A549 (cell line): ENCODE measurements around the gene HAX1.

Source experiments
- BCL3 ChIP-seq: fragments of >200 bp; sonication (Bioruptor Twin); formaldehyde crosslinking; IDR thresholded peaks from 3 replicates; pipeline ENCODE4 v1.6.1; 2016
- CHD4 ChIP-seq: fragments of 200-600 bp; sonication (generic); IDR thresholded peaks from 2 replicates; pipeline ENCODE4 v1.6.1; 2016; ENCODE audit warnings: antibody characterized with exemption, mild to moderate bottlenecking, borderline replicate concordance
- EP300 ChIP-seq, 2 experiments: fragments of >200 bp; sonication (Bioruptor Twin); formaldehyde crosslinking; IDR thresholded peaks; 2 replicates in 1 of 2; 3 replicates in 1 of 2; pipeline ENCODE4 v1.6.1; 2016 to 2017
- FOSL2 ChIP-seq, 2 experiments: fragments of 450-650 bp in 1 of 2; fragments of >200 bp in 1 of 2; sonication (Bioruptor Twin) in 1 of 2; formaldehyde crosslinking; IDR thresholded peaks; 2 replicates each; pipeline versions ENCODE4 v1.5.0 to v1.6.1; 2016 to 2020; ENCODE audit warnings: mild to moderate bottlenecking in 1 of 2, moderate library complexity in 1 of 2
- HMGXB4 ChIP-seq: fragments of 250-450 bp; sonication (Bioruptor Pico); IDR thresholded peaks from 2 replicates; pipeline ENCODE4 v1.5.0; 2021; ENCODE audit warnings: mild to moderate bottlenecking, moderate library complexity, borderline replicate concordance
- HOXA7 ChIP-seq: fragments of 250-450 bp; sonication (Bioruptor Pico); IDR thresholded peaks from 2 replicates; pipeline ENCODE4 v1.5.0; 2020; ENCODE audit warnings: mild to moderate bottlenecking, moderate library complexity
- POLR2A ChIP-seq: IDR thresholded peaks from 2 replicates; pipeline ENCODE4 v1.6.1; 2012; ENCODE audit warnings: mild to moderate bottlenecking, low read length
- POLR2AphosphoS2 ChIP-seq: conservative IDR thresholded peaks from 2 replicates; pipeline ENCODE4 v1.6.1; 2012; ENCODE audit warnings: low read length, improper control_type of control experiment, inconsistent platforms
- RAD21 ChIP-seq, 2 experiments: fragments of >200 bp in 1 of 2; sonication (Bioruptor Twin) in 1 of 2; formaldehyde crosslinking in 1 of 2; IDR thresholded peaks in 1 of 2; conservative IDR thresholded peaks in 1 of 2; 2 replicates in 1 of 2; 3 replicates in 1 of 2; pipeline ENCODE4 v1.6.1; 2012 to 2018; ENCODE audit warnings: inconsistent platforms in 1 of 2
- RNF2 ChIP-seq: fragments of 200-600 bp; sonication (generic); IDR thresholded peaks from 2 replicates; pipeline ENCODE4 v1.6.1; 2016; ENCODE audit warnings: low read depth, mild to moderate bottlenecking, antibody characterized with exemption, moderate library complexity, borderline replicate concordance
- SMC3 ChIP-seq: fragments of >200 bp; sonication (Bioruptor Twin); formaldehyde crosslinking; IDR thresholded peaks from 3 replicates; pipeline ENCODE4 v1.6.1; 2018; ENCODE audit warnings: inconsistent platforms
- TF ChIP-seq, protein P1 (sequence below): fragments of >200 bp; sonication (Bioruptor Twin); formaldehyde crosslinking; IDR thresholded peaks from 3 replicates; pipeline ENCODE4 v1.5.1; 2016
- TF ChIP-seq, protein P2 (sequence below): IDR thresholded peaks from 2 replicates; pipeline ENCODE4 v1.6.1; 2012
- TF ChIP-seq, protein P3 (sequence below): fragments of 200-600 bp; sonication (generic); IDR thresholded peaks from 2 replicates; pipeline ENCODE4 v1.6.1; 2016; ENCODE audit warnings: antibody characterized with exemption, mild to moderate bottlenecking, moderate library complexity

DNA sequence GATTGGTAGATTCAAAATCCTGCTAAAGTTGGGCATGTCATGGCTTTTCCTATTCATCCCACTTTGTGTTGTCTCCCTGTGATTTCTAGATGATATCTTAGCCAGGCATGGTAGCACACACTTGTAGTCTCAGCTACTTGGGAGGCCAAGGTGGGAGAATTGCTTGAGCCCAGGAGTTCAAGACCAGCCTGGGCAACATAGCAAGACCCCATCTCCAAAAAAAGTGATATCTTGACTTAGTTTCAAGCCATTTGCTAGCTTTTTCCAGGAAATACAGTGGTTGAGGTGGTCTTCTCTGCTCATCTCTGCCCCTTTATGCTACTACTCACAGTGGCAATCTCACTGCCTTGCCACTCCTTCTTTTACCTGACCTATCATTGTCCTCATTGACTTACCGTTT is 12.3 kb upstream of the HAX1 start:
- TF ChIP-seq, protein P1, sequence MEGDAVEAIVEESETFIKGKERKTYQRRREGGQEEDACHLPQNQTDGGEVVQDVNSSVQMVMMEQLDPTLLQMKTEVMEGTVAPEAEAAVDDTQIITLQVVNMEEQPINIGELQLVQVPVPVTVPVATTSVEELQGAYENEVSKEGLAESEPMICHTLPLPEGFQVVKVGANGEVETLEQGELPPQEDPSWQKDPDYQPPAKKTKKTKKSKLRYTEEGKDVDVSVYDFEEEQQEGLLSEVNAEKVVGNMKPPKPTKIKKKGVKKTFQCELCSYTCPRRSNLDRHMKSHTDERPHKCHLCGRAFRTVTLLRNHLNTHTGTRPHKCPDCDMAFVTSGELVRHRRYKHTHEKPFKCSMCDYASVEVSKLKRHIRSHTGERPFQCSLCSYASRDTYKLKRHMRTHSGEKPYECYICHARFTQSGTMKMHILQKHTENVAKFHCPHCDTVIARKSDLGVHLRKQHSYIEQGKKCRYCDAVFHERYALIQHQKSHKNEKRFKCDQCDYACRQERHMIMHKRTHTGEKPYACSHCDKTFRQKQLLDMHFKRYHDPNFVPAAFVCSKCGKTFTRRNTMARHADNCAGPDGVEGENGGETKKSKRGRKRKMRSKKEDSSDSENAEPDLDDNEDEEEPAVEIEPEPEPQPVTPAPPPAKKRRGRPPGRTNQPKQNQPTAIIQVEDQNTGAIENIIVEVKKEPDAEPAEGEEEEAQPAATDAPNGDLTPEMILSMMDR: no peak
- no peak for TF ChIP-seq RAD21 (conservative IDR thresholded peaks at IDR 0.05 in 1 of 2, IDR thresholded peaks at IDR 0.05 in 1 of 2)
- no peak for TF ChIP-seq RNF2
- no peak for TF ChIP-seq EP300 (IDR thresholded peaks at IDR 0.05)
- no peak for TF ChIP-seq CHD4
- no peak for TF ChIP-seq FOSL2 (IDR thresholded peaks at IDR 0.05)
- TF ChIP-seq FOSL2 (CRISPR knock-in tag; IDR thresholded peaks at IDR 0.05): no peak
- TF ChIP-seq POLR2AphosphoS2: no peak
- TF ChIP-seq HMGXB4: no peak
- TF ChIP-seq BCL3: no peak
- TF ChIP-seq, protein P2, sequence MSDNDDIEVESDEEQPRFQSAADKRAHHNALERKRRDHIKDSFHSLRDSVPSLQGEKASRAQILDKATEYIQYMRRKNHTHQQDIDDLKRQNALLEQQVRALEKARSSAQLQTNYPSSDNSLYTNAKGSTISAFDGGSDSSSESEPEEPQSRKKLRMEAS: no peak
- no peak for TF ChIP-seq POLR2A
- TF ChIP-seq HOXA7 (CRISPR knock-in tag): no peak
- TF ChIP-seq, protein P3, sequence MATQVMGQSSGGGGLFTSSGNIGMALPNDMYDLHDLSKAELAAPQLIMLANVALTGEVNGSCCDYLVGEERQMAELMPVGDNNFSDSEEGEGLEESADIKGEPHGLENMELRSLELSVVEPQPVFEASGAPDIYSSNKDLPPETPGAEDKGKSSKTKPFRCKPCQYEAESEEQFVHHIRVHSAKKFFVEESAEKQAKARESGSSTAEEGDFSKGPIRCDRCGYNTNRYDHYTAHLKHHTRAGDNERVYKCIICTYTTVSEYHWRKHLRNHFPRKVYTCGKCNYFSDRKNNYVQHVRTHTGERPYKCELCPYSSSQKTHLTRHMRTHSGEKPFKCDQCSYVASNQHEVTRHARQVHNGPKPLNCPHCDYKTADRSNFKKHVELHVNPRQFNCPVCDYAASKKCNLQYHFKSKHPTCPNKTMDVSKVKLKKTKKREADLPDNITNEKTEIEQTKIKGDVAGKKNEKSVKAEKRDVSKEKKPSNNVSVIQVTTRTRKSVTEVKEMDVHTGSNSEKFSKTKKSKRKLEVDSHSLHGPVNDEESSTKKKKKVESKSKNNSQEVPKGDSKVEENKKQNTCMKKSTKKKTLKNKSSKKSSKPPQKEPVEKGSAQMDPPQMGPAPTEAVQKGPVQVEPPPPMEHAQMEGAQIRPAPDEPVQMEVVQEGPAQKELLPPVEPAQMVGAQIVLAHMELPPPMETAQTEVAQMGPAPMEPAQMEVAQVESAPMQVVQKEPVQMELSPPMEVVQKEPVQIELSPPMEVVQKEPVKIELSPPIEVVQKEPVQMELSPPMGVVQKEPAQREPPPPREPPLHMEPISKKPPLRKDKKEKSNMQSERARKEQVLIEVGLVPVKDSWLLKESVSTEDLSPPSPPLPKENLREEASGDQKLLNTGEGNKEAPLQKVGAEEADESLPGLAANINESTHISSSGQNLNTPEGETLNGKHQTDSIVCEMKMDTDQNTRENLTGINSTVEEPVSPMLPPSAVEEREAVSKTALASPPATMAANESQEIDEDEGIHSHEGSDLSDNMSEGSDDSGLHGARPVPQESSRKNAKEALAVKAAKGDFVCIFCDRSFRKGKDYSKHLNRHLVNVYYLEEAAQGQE: no peak
- TF ChIP-seq SMC3: no peak
